ENCODE measurements around the gene PRSS2. TPM values are rescaled to one million over a fixed set of nuclear protein-coding genes. Genes with fewer than 3 reads are reported as not detected.
"Not testable (repeated sequence)": the region's sequence is repeated elsewhere in the genome, so short reads cannot be mapped to it uniquely, and the experiment has no call there.

The PRSS2 gene
- total and polyA plus RNA-seq, 2 donors from 2014 or later: not detected

GRCh38 chr7:142733271-142733670, 37.5 kb upstream of the PRSS2 start:
- Histone ChIP-seq H3K4me3 (ENCODE audit: low read length in 3 of 3) (no peak overlapping the region), H3K27ac (ENCODE audit: low read depth in 2 of 2, low read length in 2 of 2) (no peak overlapping the region), H3K27me3 (ENCODE audit: control insufficient read depth, insufficient read depth, low read length) (no peaks in the 10 kb centered on the region), H3K9ac (ENCODE audit: low read length in 3 of 3) (no peak overlapping the region), H3K4me1 (ENCODE audit: control insufficient read depth in 2 of 3, insufficient read depth in 2 of 3, low read depth in 1 of 3, low read length in 3 of 3) (no peaks in the 10 kb centered on the region), H3K9me3 (ENCODE audit: control insufficient read depth in 2 of 3, insufficient read depth in 1 of 3, low read length in 3 of 3) (no peaks in the 10 kb centered on the region), H3K36me3 (ENCODE audit: control insufficient read depth in 2 of 3, insufficient read depth in 3 of 3, low read length in 3 of 3) (no peaks in the 10 kb centered on the region)
- FAIRE-seq (no peak), DNase-seq (no peak)
- TF ChIP-seq CTCF (IDR thresholded peaks at IDR 0.05; ENCODE audit: borderline replicate concordance, extremely low read depth, insufficient read depth): no peak
- intact Hi-C loops (cut with DNase I): no loop called here

- no peaks in the 10 kb centered on the region for H3K27me3 ChIP-seq (ENCODE audit: control insufficient read depth, insufficient read depth, low read length)
- H3K9ac ChIP-seq (ENCODE audit: low read length in 3 of 3): no peak overlapping the region
- DNase-seq (no peak), FAIRE-seq (no peak)
- intact Hi-C loops (cut with DNase I): no loop called here
- H3K36me3 ChIP-seq (ENCODE audit: control insufficient read depth in 2 of 3, insufficient read depth in 3 of 3, low read length in 3 of 3): no peaks in the 10 kb centered on the region
- H3K4me1 ChIP-seq (ENCODE audit: control insufficient read depth in 2 of 3, insufficient read depth in 2 of 3, low read depth in 1 of 3, low read length in 3 of 3): no peaks in the 10 kb centered on the region
- H3K9me3 ChIP-seq (ENCODE audit: control insufficient read depth in 2 of 3, insufficient read depth in 1 of 3, low read length in 3 of 3): no peaks in the 10 kb centered on the region
- H3K4me3 ChIP-seq (ENCODE audit: low read length in 3 of 3): no peak overlapping the region
- no peak overlapping the region for H3K27ac ChIP-seq (ENCODE audit: low read depth in 2 of 2, low read length in 2 of 2)
- TF ChIP-seq CTCF (IDR thresholded peaks at IDR 0.05; ENCODE audit: borderline replicate concordance, extremely low read depth, insufficient read depth): no peak
Measured at GRCh38 chr7:142739923-142740492, 30.8 kb upstream of the PRSS2 start.

GRCh38 chr7:142740786-142741185, 30.0 kb upstream of the PRSS2 start:
- no peak overlapping the region for H3K9ac ChIP-seq (ENCODE audit: low read length in 3 of 3)
- H3K4me1 ChIP-seq (ENCODE audit: control insufficient read depth in 2 of 3, insufficient read depth in 2 of 3, low read depth in 1 of 3, low read length in 3 of 3): no peaks in the 10 kb centered on the region
- intact Hi-C loops (cut with DNase I): no loop called here
- H3K27ac ChIP-seq (ENCODE audit: low read depth in 2 of 2, low read length in 2 of 2): no peak overlapping the region
- no peak for FAIRE-seq
- no peak for DNase-seq
- no peaks in the 10 kb centered on the region for H3K36me3 ChIP-seq (ENCODE audit: control insufficient read depth in 2 of 3, insufficient read depth in 3 of 3, low read length in 3 of 3)
- H3K27me3 ChIP-seq (ENCODE audit: control insufficient read depth, insufficient read depth, low read length): no peaks in the 10 kb centered on the region
- no peak overlapping the region for H3K4me3 ChIP-seq (ENCODE audit: low read length in 3 of 3)
- no peaks in the 10 kb centered on the region for H3K9me3 ChIP-seq (ENCODE audit: control insufficient read depth in 2 of 3, insufficient read depth in 1 of 3, low read length in 3 of 3)
- TF ChIP-seq CTCF (IDR thresholded peaks at IDR 0.05; ENCODE audit: borderline replicate concordance, extremely low read depth, insufficient read depth): no peak

- H3K36me3 ChIP-seq (ENCODE audit: control insufficient read depth in 2 of 3, insufficient read depth in 3 of 3, low read length in 3 of 3); H3K9me3 ChIP-seq (ENCODE audit: control insufficient read depth in 2 of 3, insufficient read depth in 1 of 3, low read length in 3 of 3); H3K4me1 ChIP-seq (ENCODE audit: control insufficient read depth in 2 of 3, insufficient read depth in 2 of 3, low read depth in 1 of 3, low read length in 3 of 3); intact Hi-C loops (cut with DNase I); H3K9ac ChIP-seq (ENCODE audit: low read length in 3 of 3); H3K4me3 ChIP-seq (ENCODE audit: low read length in 3 of 3); DNase-seq; H3K27ac ChIP-seq (ENCODE audit: low read depth in 2 of 2, low read length in 2 of 2); H3K27me3 ChIP-seq (ENCODE audit: control insufficient read depth, insufficient read depth, low read length); FAIRE-seq: not testable (repeated sequence)
Measured at GRCh38 chr7:142741932-142742331, 28.8 kb upstream of the PRSS2 start.
